SK-N-SH treated with all-trans-retinoic acid at 6 μM for 48 hours (cell line): ENCODE data around the gene RGS7BP.

ENCODE experiments used
- ATAC-seq: fragments of 200-7000 bp; cut with Tn5 transposase; 3 replicates; pipeline ENCODE4 v1.9.1; 2020; ENCODE audit warnings: mild to moderate bottlenecking, moderate library complexity
- ARNTL ChIP-seq: fragments of 450-650 bp; formaldehyde crosslinking; IDR thresholded peaks from 2 replicates; pipeline ENCODE4 v1.5.0; 2020; ENCODE audit warnings: low read depth, mild to moderate bottlenecking, moderate library complexity, borderline replicate concordance
- BACH2 ChIP-seq: fragments of 250-450 bp; sonication (Bioruptor Pico); IDR thresholded peaks from 2 replicates; pipeline ENCODE4 v1.9.0; 2021; ENCODE audit warnings: mild to moderate bottlenecking, borderline replicate concordance
- CREB5 ChIP-seq: fragments of 250-450 bp; sonication (Bioruptor Pico); IDR thresholded peaks from 2 replicates; pipeline ENCODE4 v1.5.1; 2020; ENCODE audit warnings: low read depth, mild to moderate bottlenecking, moderate library complexity
- CSDC2 ChIP-seq: fragments of 250-450 bp; sonication (Bioruptor Pico); IDR thresholded peaks from 2 replicates; pipeline ENCODE4 v1.5.0; 2020; ENCODE audit warnings: mild to moderate bottlenecking, moderate library complexity
- ESRRG ChIP-seq: fragments of 250-450 bp; sonication (Bioruptor Pico); IDR thresholded peaks from 2 replicates; pipeline ENCODE4 v1.6.1; 2021; ENCODE audit warnings: mild to moderate bottlenecking
- GLIS3 ChIP-seq: fragments of 250-450 bp; sonication (Bioruptor Pico); IDR thresholded peaks from 2 replicates; pipeline ENCODE4 v1.5.0; 2020; ENCODE audit warnings: mild to moderate bottlenecking, moderate library complexity
- ISL1 ChIP-seq: fragments of 250-450 bp; sonication (Bioruptor Pico); IDR thresholded peaks from 2 replicates; pipeline ENCODE4 v2.1.2; 2022; ENCODE audit warnings: mild to moderate bottlenecking, moderate library complexity
- OSR1 ChIP-seq: fragments of 250-450 bp; sonication (Bioruptor Pico); IDR thresholded peaks from 2 replicates; pipeline ENCODE4 v1.8.0; 2022; ENCODE audit warnings: moderate library complexity, mild to moderate bottlenecking, inconsistent platforms
- PPARA ChIP-seq: fragments of 250-450 bp; sonication (Bioruptor Pico); IDR thresholded peaks from 2 replicates; pipeline ENCODE4 v1.5.0; 2020; ENCODE audit warnings: mild to moderate bottlenecking, borderline replicate concordance
- RARB ChIP-seq: fragments of 250-450 bp; sonication (Bioruptor Pico); IDR thresholded peaks from 2 replicates; pipeline ENCODE4 v1.8.0; 2021; ENCODE audit warnings: mild to moderate bottlenecking, moderate library complexity
- SNAI2 ChIP-seq: fragments of 250-450 bp; sonication (Bioruptor Pico); IDR thresholded peaks from 2 replicates; pipeline ENCODE4 v1.5.0; 2020; ENCODE audit warnings: mild to moderate bottlenecking, moderate library complexity
- TCF4 ChIP-seq: fragments of 250-450 bp; sonication (Bioruptor Pico); IDR thresholded peaks from 2 replicates; pipeline ENCODE4 v1.8.0; 2021; ENCODE audit warnings: mild to moderate bottlenecking, moderate library complexity, borderline replicate concordance
- TOX ChIP-seq: fragments of 250-450 bp; sonication (Bioruptor Pico); IDR thresholded peaks from 2 replicates; pipeline ENCODE4 v1.8.0; 2021; ENCODE audit warnings: mild to moderate bottlenecking, moderate library complexity, borderline replicate concordance
- ZC3H10 ChIP-seq: fragments of 250-450 bp; sonication (Bioruptor Pico); IDR thresholded peaks from 2 replicates; pipeline ENCODE4 v1.5.1; 2021; ENCODE audit warnings: mild to moderate bottlenecking, moderate library complexity
- ZFP3 ChIP-seq: fragments of 250-450 bp; sonication (Bioruptor Pico); IDR thresholded peaks from 2 replicates; pipeline ENCODE4 v1.5.0; 2020; ENCODE audit warnings: mild to moderate bottlenecking, moderate library complexity
- ZFP30 ChIP-seq: fragments of 450-650 bp; formaldehyde crosslinking; IDR thresholded peaks from 2 replicates; pipeline ENCODE4 v1.5.0; 2022; ENCODE audit warnings: mild to moderate bottlenecking, moderate library complexity
- ZNF565 ChIP-seq: fragments of 450-650 bp; formaldehyde crosslinking; conservative IDR thresholded peaks from 2 replicates; pipeline ENCODE4 v1.5.0; 2020; ENCODE audit warnings: low read depth, mild to moderate bottlenecking, moderate library complexity
- ZNF8 ChIP-seq: fragments of 450-650 bp; formaldehyde crosslinking; IDR thresholded peaks from 2 replicates; pipeline ENCODE4 v1.5.0; 2020; ENCODE audit warnings: mild to moderate bottlenecking, moderate library complexity
- TF ChIP-seq, protein P1 (sequence below): fragments of 250-450 bp; sonication (Bioruptor Pico); IDR thresholded peaks from 2 replicates; pipeline ENCODE4 v1.8.0; 2021; ENCODE audit warnings: low read depth, mild to moderate bottlenecking, moderate library complexity, borderline replicate concordance
- TF ChIP-seq, protein P2 (sequence below): fragments of 250-450 bp; sonication (Bioruptor Pico); IDR thresholded peaks from 2 replicates; pipeline ENCODE4 v1.5.1; 2021; ENCODE audit warnings: mild to moderate bottlenecking, moderate library complexity

The RGS7BP gene

DNA sequence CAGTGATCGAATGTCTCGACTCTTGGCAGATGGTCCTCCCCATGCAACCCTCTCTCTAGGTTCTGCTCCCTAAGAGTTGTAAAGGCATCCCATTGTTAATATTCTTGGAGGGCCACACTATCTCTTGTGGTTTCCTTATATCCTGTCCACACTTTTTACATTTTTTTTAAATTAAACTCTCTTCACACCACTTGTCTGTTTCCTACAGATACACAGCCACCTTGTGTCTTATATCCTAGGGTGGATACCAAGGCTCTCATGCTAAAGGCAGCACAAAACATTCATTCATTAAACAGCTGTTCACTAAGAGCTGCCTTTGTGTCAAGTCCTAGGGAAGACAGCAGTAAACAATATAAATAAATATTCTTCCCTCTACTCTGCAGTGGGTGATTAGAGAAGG, 124.0 kb downstream of the RGS7BP start (continued):
- TF ChIP-seq, protein P1, sequence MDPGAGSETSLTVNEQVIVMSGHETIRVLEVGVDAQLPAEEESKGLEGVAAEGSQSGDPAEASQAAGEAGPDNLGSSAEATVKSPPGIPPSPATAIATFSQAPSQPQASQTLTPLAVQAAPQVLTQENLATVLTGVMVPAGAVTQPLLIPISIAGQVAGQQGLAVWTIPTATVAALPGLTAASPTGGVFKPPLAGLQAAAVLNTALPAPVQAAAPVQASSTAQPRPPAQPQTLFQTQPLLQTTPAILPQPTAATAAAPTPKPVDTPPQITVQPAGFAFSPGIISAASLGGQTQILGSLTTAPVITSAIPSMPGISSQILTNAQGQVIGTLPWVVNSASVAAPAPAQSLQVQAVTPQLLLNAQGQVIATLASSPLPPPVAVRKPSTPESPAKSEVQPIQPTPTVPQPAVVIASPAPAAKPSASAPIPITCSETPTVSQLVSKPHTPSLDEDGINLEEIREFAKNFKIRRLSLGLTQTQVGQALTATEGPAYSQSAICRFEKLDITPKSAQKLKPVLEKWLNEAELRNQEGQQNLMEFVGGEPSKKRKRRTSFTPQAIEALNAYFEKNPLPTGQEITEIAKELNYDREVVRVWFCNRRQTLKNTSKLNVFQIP (CRISPR knock-in tag), result no peak
- no peak for TF ChIP-seq ZNF8 (CRISPR knock-in tag)
- no peak for TF ChIP-seq ESRRG (CRISPR knock-in tag)

GRCh38 chr5:64632251-64632650, 126.4 kb downstream of the RGS7BP start:
- TF ChIP-seq ARNTL (CRISPR knock-in tag) (no peak), TOX (CRISPR knock-in tag) (no peak), BACH2 (CRISPR knock-in tag) (no peak), CREB5 (CRISPR knock-in tag) (no peak), ESRRG (CRISPR knock-in tag) (no peak), ZC3H10 (CRISPR knock-in tag) (no peak), ZNF8 (CRISPR knock-in tag) (no peak), ISL1 (no peak)
- TF ChIP-seq, protein P2, sequence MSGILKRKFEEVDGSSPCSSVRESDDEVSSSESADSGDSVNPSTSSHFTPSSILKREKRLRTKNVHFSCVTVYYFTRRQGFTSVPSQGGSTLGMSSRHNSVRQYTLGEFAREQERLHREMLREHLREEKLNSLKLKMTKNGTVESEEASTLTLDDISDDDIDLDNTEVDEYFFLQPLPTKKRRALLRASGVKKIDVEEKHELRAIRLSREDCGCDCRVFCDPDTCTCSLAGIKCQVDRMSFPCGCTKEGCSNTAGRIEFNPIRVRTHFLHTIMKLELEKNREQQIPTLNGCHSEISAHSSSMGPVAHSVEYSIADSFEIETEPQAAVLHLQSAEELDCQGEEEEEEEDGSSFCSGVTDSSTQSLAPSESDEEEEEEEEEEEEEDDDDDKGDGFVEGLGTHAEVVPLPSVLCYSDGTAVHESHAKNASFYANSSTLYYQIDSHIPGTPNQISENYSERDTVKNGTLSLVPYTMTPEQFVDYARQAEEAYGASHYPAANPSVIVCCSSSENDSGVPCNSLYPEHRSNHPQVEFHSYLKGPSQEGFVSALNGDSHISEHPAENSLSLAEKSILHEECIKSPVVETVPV (CRISPR knock-in tag), result no peak
- TF ChIP-seq, protein P1 (CRISPR knock-in tag), result no peak
- ATAC-seq, result no peak; the same call in 2 of the 3 replicates

- ATAC-seq, result peak; percentile 40; the same call in 1 of the 3 replicates
These were observed 129.3 kb downstream of the RGS7BP start for GRCh38 chr5:64634997-64635686.

More at GRCh38 chr5:64634997-64635686, 129.3 kb downstream of the RGS7BP start:
- TF ChIP-seq PPARA (no peak), ZC3H10 (CRISPR knock-in tag) (no peak), TOX (CRISPR knock-in tag) (no peak), SNAI2 (no peak), ARNTL (CRISPR knock-in tag) (no peak), ZNF565 (CRISPR knock-in tag) (no peak), TCF4 (CRISPR knock-in tag) (no peak), CSDC2 (no peak), ZFP30 (CRISPR knock-in tag) (no peak), RARB (no peak), BACH2 (CRISPR knock-in tag) (no peak), GLIS3 (CRISPR knock-in tag) (no peak), ZFP3 (no peak), ZNF8 (CRISPR knock-in tag) (no peak), OSR1 (CRISPR knock-in tag) (no peak), CREB5 (CRISPR knock-in tag) (no peak)
- TF ChIP-seq, protein P1 (CRISPR knock-in tag), result no peak
- TF ChIP-seq, protein P2 (CRISPR knock-in tag), result no peak
